Transverse colon (tissue), 4 donors: ENCODE data around the gene FECH. TPM values are rescaled to one million over a fixed set of nuclear protein-coding genes. Genes with fewer than 3 reads are reported as not detected.

Experiments
- DNase-seq: peaks from one replicate; pipeline ENCODE4 v3.0.0-alpha.2; 2019
- H3K27ac ChIP-seq, 4 donors: fragments of 200-600 bp; sonication (generic); 2 replicates each; pipeline ENCODE4 v1.5.1; 2016 to 2018; ENCODE audit warnings: inconsistent platforms in 4 of 4
- H3K27me3 ChIP-seq: fragments of 200-600 bp; sonication (generic); 2 replicates; pipeline ENCODE4 v1.5.1; 2017; ENCODE audit warnings: inconsistent platforms
- H3K36me3 ChIP-seq, 4 donors: fragments of 200-600 bp; sonication (generic); 2 replicates each; pipeline ENCODE4 v1.5.1; 2017 to 2019; ENCODE audit warnings: inconsistent platforms in 4 of 4
- H3K4me1 ChIP-seq, 4 donors: fragments of 200-600 bp; sonication (generic); 2 replicates each; pipeline ENCODE4 v1.5.1; 2017 to 2020; ENCODE audit warnings: inconsistent platforms in 4 of 4
- H3K4me3 ChIP-seq, 4 donors: fragments of 200-600 bp; sonication (generic); 1 replicate in 1 of 4; 2 replicates in 3 of 4; pipeline versions ENCODE4 v1.5.1 to v1.6.1; 2017 to 2019; ENCODE audit warnings: inconsistent platforms in 4 of 4
- H3K9me3 ChIP-seq, 2 donors: fragments of 200-600 bp; sonication (generic); 2 replicates each; pipeline ENCODE4 v1.5.1; 2017 to 2019; ENCODE audit warnings: inconsistent platforms in 2 of 2
- EP300 ChIP-seq: sonication (generic); formaldehyde crosslinking; IDR thresholded peaks from one replicate; pipeline ENCODE4 v1.6.1; 2017; ENCODE audit warnings: antibody characterized with exemption, low read depth
- POLR2A ChIP-seq: fragments of 450-650 bp; IDR thresholded peaks from one replicate; pipeline ENCODE4 v1.6.1; 2016; ENCODE audit warnings: antibody characterized with exemption, mild to moderate bottlenecking, moderate library complexity
- POLR2AphosphoS5 ChIP-seq, 3 donors: sonication (generic); formaldehyde crosslinking; IDR thresholded peaks; one replicate each; pipeline ENCODE4 v1.6.1; 2016; ENCODE audit warnings: antibody characterized with exemption in 3 of 3
- WGBS, 2 donors: methylation state at CpG; one replicate each; pipeline ENCODE4 v1.1.5; 2018; ENCODE audit warnings: low coverage in 1 of 2; 5-methylcytosine and 5-hydroxymethylcytosine counted together
- in situ Hi-C, 4 donors: fragments of 200-750 bp; cut with MboI; loops; one replicate each; pipeline versions ENCODE4 v1.15.0 to v1.15.1; 2017; ENCODE audit warnings: low sequenced_read_pairs in 3 of 4, low pct_ligation_motif_present in 1 of 4, low pct_unique_long_range_greater_than_20kb in 1 of 4
- intact Hi-C: fragments of 100-400 bp; cut with DNase I; formaldehyde crosslinking; loops from one replicate; pipeline ENCODE4 v1.15.1; 2023; ENCODE audit warnings: low total_unique reads
- total RNA-seq, 4 donors: library from RNA; depleted of rRNA; stranded (reverse); fragments of >200 nt; gene quantifications; one replicate each; pipeline ENCODE4 v1.1.0, GENCODE V29; 2016
- TF ChIP-seq, protein P1 (sequence below), 5 experiments: fragments of 200-600 bp in 3 of 5; fragments of 450-650 bp in 2 of 5; sonication (generic) in 3 of 5; IDR thresholded peaks; 1 replicate in 2 of 5; 2 replicates in 3 of 5; pipeline ENCODE4 v1.5.1; 2016 to 2017; ENCODE audit warnings: antibody characterized with exemption in 5 of 5, inconsistent platforms in 3 of 5, mild to moderate bottlenecking in 2 of 5, moderate library complexity in 1 of 5

Gene FECH
- total RNA-seq, 4 donors from 2014 or later, result 9.6 to 36.0 (median 28.3) TPM

DNA sequence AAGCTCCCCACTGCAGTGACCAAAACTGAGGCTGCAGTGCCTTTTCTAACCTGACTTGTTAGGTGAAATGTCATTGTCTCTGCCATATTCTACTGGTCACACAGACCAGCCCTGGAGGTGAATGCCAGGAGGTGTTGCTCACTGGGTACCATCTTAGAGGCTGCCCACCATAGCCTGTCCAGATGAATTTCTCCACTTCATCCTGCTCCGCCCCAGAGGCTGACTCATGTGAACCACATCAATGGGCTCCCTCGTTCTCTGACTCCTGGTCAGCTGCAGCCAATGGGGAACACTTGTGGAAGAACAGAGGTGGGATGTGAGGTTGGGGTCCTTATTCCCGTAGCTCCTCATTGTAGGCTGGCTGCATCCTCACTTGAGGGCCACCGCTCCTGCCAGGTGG, 38.5 kb upstream of the FECH start:
- H3K27me3 ChIP-seq, result no peaks in the 10 kb centered on the region
- H3K27ac ChIP-seq, result no peak overlapping the region
- no peak for DNase-seq
- peaks cover 0 to 2% (median 0%) of the 10 kb centered on the region in 4 donors for H3K36me3 ChIP-seq
- intact Hi-C loops, result no loop called here
- in situ Hi-C loops, result loop anchor here in 1 of 4 donors (10.0 to 25.0 kb wide), 2 partner anchors 112 to 420 kb away; partner anchors contain the start of gene NEDD4L
- 90% methylated on average over 4 of the region's 4 CpGs; no CpG with 5 or more reads in 1 of the 2 donors for WGBS, 2 donors
- TF ChIP-seq POLR2AphosphoS5 (IDR thresholded peaks at IDR 0.05) (no peak), POLR2A (no peak), EP300 (no peak)
- TF ChIP-seq, protein P1, sequence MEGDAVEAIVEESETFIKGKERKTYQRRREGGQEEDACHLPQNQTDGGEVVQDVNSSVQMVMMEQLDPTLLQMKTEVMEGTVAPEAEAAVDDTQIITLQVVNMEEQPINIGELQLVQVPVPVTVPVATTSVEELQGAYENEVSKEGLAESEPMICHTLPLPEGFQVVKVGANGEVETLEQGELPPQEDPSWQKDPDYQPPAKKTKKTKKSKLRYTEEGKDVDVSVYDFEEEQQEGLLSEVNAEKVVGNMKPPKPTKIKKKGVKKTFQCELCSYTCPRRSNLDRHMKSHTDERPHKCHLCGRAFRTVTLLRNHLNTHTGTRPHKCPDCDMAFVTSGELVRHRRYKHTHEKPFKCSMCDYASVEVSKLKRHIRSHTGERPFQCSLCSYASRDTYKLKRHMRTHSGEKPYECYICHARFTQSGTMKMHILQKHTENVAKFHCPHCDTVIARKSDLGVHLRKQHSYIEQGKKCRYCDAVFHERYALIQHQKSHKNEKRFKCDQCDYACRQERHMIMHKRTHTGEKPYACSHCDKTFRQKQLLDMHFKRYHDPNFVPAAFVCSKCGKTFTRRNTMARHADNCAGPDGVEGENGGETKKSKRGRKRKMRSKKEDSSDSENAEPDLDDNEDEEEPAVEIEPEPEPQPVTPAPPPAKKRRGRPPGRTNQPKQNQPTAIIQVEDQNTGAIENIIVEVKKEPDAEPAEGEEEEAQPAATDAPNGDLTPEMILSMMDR (IDR thresholded peaks at IDR 0.05), result no peak
- H3K4me1 ChIP-seq, result peaks cover 0 to 23% (median 12%) of the 10 kb centered on the region in 4 donors
- no peaks in the 10 kb centered on the region for H3K9me3 ChIP-seq
- no peak overlapping the region for H3K4me3 ChIP-seq

DNA sequence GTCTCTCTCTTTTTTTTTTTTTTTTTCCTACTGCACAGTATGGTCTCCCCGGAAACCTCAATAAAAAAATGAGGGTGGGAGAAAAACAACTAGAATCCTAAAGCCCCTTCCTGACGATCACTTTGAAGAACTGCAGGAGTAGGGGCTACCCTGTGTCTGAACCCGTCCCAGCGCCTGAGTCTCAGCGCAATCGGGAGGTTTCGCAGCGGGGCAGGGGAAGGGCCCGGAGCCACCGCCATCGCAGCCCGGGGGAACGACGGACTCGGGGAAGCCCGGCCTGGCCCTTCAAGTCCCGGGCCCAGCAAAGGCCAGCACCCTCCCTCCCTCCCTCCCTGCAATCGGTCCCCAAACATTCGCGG, 34.7 kb upstream of the FECH start:
- DNase-seq, result no peak
- WGBS, 2 donors, result 0% methylated on average over 8 to 19 of the region's 20 CpGs
- in situ Hi-C loops, result loop anchor here in 1 of 4 donors (10.0 kb wide), 1 partner anchor 424 kb away; the partner anchor contains the start of gene NEDD4L
- Histone ChIP-seq H3K4me1 (peaks cover 0 to 24% (median 16%) of the 10 kb centered on the region in 4 donors), H3K27ac (peak overlapping the region; percentile 91 to 97 (median 96)), H3K36me3 (peaks cover 0 to 14% (median 0%) of the 10 kb centered on the region in 4 donors), H3K4me3 (peak overlapping the region; percentile 82 to 97 (median 87)), H3K9me3 (no peaks in the 10 kb centered on the region), H3K27me3 (no peaks in the 10 kb centered on the region)
- TF ChIP-seq EP300 (no peak), POLR2A (no peak), POLR2AphosphoS5 (IDR thresholded peaks at IDR 0.05) (no peak)
- TF ChIP-seq, protein P1 (IDR thresholded peaks at IDR 0.05), result no peak
- intact Hi-C loops, result no loop called here

DNA sequence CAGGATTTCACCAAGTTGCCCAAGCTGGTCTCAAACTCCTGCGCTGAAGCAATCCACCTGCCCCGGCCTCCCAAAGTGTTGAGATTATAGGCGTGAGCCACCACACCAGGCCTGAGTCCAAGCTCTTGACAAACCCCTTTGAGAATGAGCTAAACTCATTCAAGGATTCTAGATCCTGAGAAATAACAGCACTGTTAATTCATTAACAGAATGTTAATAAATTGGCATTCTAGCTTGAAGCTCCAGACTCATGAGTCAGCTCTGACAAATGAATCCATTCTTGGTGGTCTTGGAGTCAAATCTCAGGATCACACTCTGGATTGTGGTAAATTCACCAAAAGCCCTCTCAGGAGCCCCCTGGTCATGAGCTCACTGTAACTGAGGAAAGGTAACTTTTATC, 33.4 kb upstream of the FECH start:
- Histone ChIP-seq H3K4me1 (peaks cover 0 to 24% (median 16%) of the 10 kb centered on the region in 4 donors), H3K4me3 (peak overlapping the region in 1 of 4 donors; percentile 97), H3K36me3 (peaks cover 0 to 26% (median 5%) of the 10 kb centered on the region in 4 donors), H3K27me3 (no peaks in the 10 kb centered on the region), H3K27ac (no peak overlapping the region), H3K9me3 (no peaks in the 10 kb centered on the region)
- TF ChIP-seq POLR2AphosphoS5 (IDR thresholded peaks at IDR 0.05) (no peak), POLR2A (no peak), EP300 (no peak)
- TF ChIP-seq, protein P1 (IDR thresholded peaks at IDR 0.05), result no peak
- in situ Hi-C loops (loop anchor here in 1 of 4 donors (10.0 kb wide), 1 partner anchor 425 kb away; the partner anchor contains the start of gene NEDD4L), intact Hi-C loops (no loop called here)
- no peak for DNase-seq
- 97% methylated on average over 3 of the region's 3 CpGs; no CpG with 5 or more reads in 1 of the 2 donors for WGBS, 2 donors

DNA sequence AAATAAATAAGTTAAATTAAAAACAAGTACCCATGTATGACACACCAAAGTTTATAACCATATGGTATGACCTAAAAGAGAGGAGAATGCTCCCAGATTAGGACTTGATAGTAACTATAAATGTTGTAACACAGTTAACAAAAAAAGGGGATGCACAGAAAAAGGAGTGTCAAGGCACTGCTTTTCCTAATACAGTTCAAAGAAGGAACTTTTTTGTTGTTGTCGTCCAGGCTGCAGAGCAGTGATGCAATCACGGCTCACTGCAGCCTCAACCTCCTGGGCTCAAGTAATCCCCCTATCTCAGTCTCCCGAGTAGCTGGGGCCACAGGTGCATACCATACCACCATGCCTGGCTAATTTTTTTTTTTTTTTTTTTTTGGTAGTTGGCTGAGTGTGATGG, 32.4 kb upstream of the FECH start:
- DNase-seq, result no peak
- Histone ChIP-seq H3K4me1 (peaks cover 0 to 24% (median 16%) of the 10 kb centered on the region in 4 donors), H3K27ac (no peak overlapping the region), H3K27me3 (no peaks in the 10 kb centered on the region), H3K36me3 (peaks cover 0 to 36% (median 10%) of the 10 kb centered on the region in 4 donors), H3K4me3 (no peak overlapping the region), H3K9me3 (no peaks in the 10 kb centered on the region)
- in situ Hi-C loops (no loop called here), intact Hi-C loops (no loop called here)
- TF ChIP-seq, protein P1 (IDR thresholded peaks at IDR 0.05), result no peak
- TF ChIP-seq POLR2A, result no peak
- no peak for TF ChIP-seq EP300
- no peak for TF ChIP-seq POLR2AphosphoS5 (IDR thresholded peaks at IDR 0.05)
- 81 to 85% methylated on average over 3 of the region's 3 CpGs for WGBS, 2 donors
